CD4-positive, alpha-beta memory T cell (primary cell): ENCODE results near the gene FOXK2. TPM values are rescaled to one million over a fixed set of nuclear protein-coding genes. Genes with fewer than 3 reads are reported as not detected.
A peak's percentile ranks its signal among the peaks of the same experiment; 100 is the strongest.

Source experiments
- CTCF ChIA-PET: fragments of 350-600 bp; sonication (Branson Sonifier 250); formaldehyde crosslinking; loops from one replicate; lab custom pipeline; 2021; ENCODE audit warnings: inconsistent platforms; ENCODE audit not compliant: partially characterized antibody; lab: Charles Lee
- POLR2A ChIA-PET: fragments of 350-600 bp; sonication (Branson Sonifier 250); formaldehyde crosslinking; loops from one replicate; lab custom pipeline; 2021; ENCODE audit not compliant: partially characterized antibody; lab: Charles Lee
- DNase-seq, 5 donors: peaks; one replicate each; pipeline versions ENCODE4 v3.0.0 to v3.0.0-alpha.2; 2020 to 2022; ENCODE audit warnings: mixed read lengths in 1 of 5
- H3K27ac ChIP-seq: one replicate; pipeline ENCODE4 v1.7.0; 2013; ENCODE audit warnings: low read depth, low read length
- H3K27me3 ChIP-seq: 2 replicates; pipeline ENCODE4 v1.7.0; 2013; ENCODE audit warnings: mild to moderate bottlenecking, low read length, moderate library complexity; ENCODE audit not compliant: insufficient read depth
- H3K36me3 ChIP-seq: 2 replicates; pipeline ENCODE4 v1.7.0; 2013; ENCODE audit warnings: mild to moderate bottlenecking, low read length, moderate library complexity; ENCODE audit not compliant: insufficient read depth
- H3K4me1 ChIP-seq: 2 replicates; pipeline ENCODE4 v1.7.0; 2013; ENCODE audit warnings: mild to moderate bottlenecking, low read length, moderate library complexity; ENCODE audit not compliant: insufficient read depth
- H3K4me3 ChIP-seq, 2 donors: one replicate each; pipeline ENCODE4 v1.7.0; 2013; ENCODE audit warnings: low read length in 2 of 2, mild to moderate bottlenecking in 1 of 2
- H3K9me3 ChIP-seq, 2 donors: one replicate each; pipeline ENCODE4 v1.7.0; 2013; ENCODE audit warnings: low read length in 2 of 2, control low read depth in 1 of 2; ENCODE audit not compliant: control insufficient read depth in 1 of 2
- H3K27ac Mint-ChIP-seq, 7 donors: one replicate each; pipeline ENCODE4 v1.8.0; 2020 to 2021; ENCODE audit warnings: mixed read lengths in 7 of 7, mild to moderate bottlenecking in 6 of 7, inconsistent platforms in 3 of 7, moderate library complexity in 3 of 7
- H3K27me3 Mint-ChIP-seq, 2 donors: one replicate each; pipeline ENCODE4 v1.8.0; 2020 to 2021; ENCODE audit warnings: mixed read lengths in 2 of 2
- H3K36me3 Mint-ChIP-seq, 2 donors: one replicate each; pipeline ENCODE4 v1.8.0; 2020 to 2021; ENCODE audit warnings: mixed read lengths in 2 of 2, inconsistent platforms in 1 of 2, mild to moderate bottlenecking in 1 of 2
- H3K4me1 Mint-ChIP-seq, 4 donors: one replicate each; pipeline ENCODE4 v1.8.0; 2020 to 2021; ENCODE audit warnings: mixed read lengths in 4 of 4, mild to moderate bottlenecking in 1 of 4
- H3K4me3 Mint-ChIP-seq, 8 donors: one replicate each; pipeline ENCODE4 v1.8.0; 2020 to 2021; ENCODE audit warnings: mixed read lengths in 8 of 8, mild to moderate bottlenecking in 7 of 8, moderate library complexity in 6 of 8, inconsistent platforms in 3 of 8
- H3K9me3 Mint-ChIP-seq, 8 donors: one replicate each; pipeline ENCODE4 v1.8.0; 2020 to 2021; ENCODE audit warnings: mixed read lengths in 8 of 8, mild to moderate bottlenecking in 5 of 8, inconsistent platforms in 3 of 8, moderate library complexity in 1 of 8
- intact Hi-C: fragments of 100-400 bp; cut with micrococcal nuclease; formaldehyde crosslinking; loops from one replicate; pipeline ENCODE4 v1.15.1; 2023
- polyA plus RNA-seq, 2 donors: library from polyadenylated mRNA; unstranded; fragments of 300-500 nt; fragmentation: Illumina TruSeq; gene quantifications; one replicate each; pipeline ENCODE4 v1.2.3, GENCODE V29; 2021
- total RNA-seq, 2 experiments: library from RNA; stranded (reverse); gene quantifications; one replicate each; pipeline ENCODE4 v1.2.3, GENCODE V29; 2021

The FOXK2 gene
- total and polyA plus RNA-seq, 4 experiments from 2014 or later: 1.3 to 57.5 (median 29.1) TPM

- no peaks in the 10 kb centered on the region for H3K9me3 ChIP-seq
- no peaks in the 10 kb centered on the region for H3K27me3 ChIP-seq
- POLR2A ChIA-PET: no interaction called here
- H3K4me1 Mint-ChIP-seq: peaks cover 0 to 4% (median 2%) of the 10 kb centered on the region in 4 donors
- no peak overlapping the region for H3K27ac ChIP-seq
- intact Hi-C loops: no loop called here
- H3K36me3 Mint-ChIP-seq: peaks cover 23 to 69% of the 10 kb centered on the region in 2 donors
- peak overlapping the region in 2 of 7 donors; percentile 31 to 65 for H3K27ac Mint-ChIP-seq
- H3K4me3 ChIP-seq: no peak overlapping the region
- DNase-seq: no peak
- CTCF ChIA-PET: no interaction called here
- H3K27me3 Mint-ChIP-seq: no peaks in the 10 kb centered on the region
- peaks cover 65% of the 10 kb centered on the region for H3K36me3 ChIP-seq
- peak overlapping the region in 1 of 8 donors; percentile 2 for H3K4me3 Mint-ChIP-seq
- no peaks in the 10 kb centered on the region for H3K9me3 Mint-ChIP-seq
- H3K4me1 ChIP-seq: no peaks in the 10 kb centered on the region
Measured at GRCh38 chr17:82623707-82624106, 104.2 kb downstream of the FOXK2 start.

GRCh38 chr17:82627405-82627804 lies 107.9 kb downstream of the FOXK2 start:
- CTCF ChIA-PET: no interaction called here
- Histone ChIP-seq H3K27me3 (no peaks in the 10 kb centered on the region), H3K27ac (no peak overlapping the region), H3K36me3 (peaks cover 41% of the 10 kb centered on the region), H3K9me3 (no peaks in the 10 kb centered on the region), H3K4me1 (no peaks in the 10 kb centered on the region), H3K4me3 (no peak overlapping the region)
- no peaks in the 10 kb centered on the region for H3K27me3 Mint-ChIP-seq
- POLR2A ChIA-PET: no interaction called here
- H3K4me3 Mint-ChIP-seq: no peak overlapping the region
- peaks cover 2 to 6% (median 5%) of the 10 kb centered on the region in 4 donors for H3K4me1 Mint-ChIP-seq
- DNase-seq: no peak
- intact Hi-C loops: no loop called here
- no peak overlapping the region for H3K27ac Mint-ChIP-seq
- no peaks in the 10 kb centered on the region for H3K9me3 Mint-ChIP-seq
- H3K36me3 Mint-ChIP-seq: peaks cover 25 to 57% of the 10 kb centered on the region in 2 donors

GRCh38 chr17:82629748-82630147 lies 110.2 kb downstream of the FOXK2 start:
- H3K4me3 ChIP-seq: no peak overlapping the region
- H3K9me3 ChIP-seq: no peaks in the 10 kb centered on the region
- no peaks in the 10 kb centered on the region for H3K27me3 ChIP-seq
- Mint-ChIP-seq H3K4me3 (peak overlapping the region in 1 of 8 donors; percentile 69), H3K9me3 (no peaks in the 10 kb centered on the region), H3K27me3 (no peaks in the 10 kb centered on the region), H3K27ac (no peak overlapping the region), H3K36me3 (peaks cover 24 to 60% of the 10 kb centered on the region in 2 donors), H3K4me1 (peaks cover 5 to 10% (median 10%) of the 10 kb centered on the region in 4 donors)
- intact Hi-C loops: no loop called here
- ChIA-PET CTCF (no interaction called here), POLR2A (no interaction called here)
- DNase-seq: no peak
- no peak overlapping the region for H3K27ac ChIP-seq
- H3K36me3 ChIP-seq: peaks cover 45% of the 10 kb centered on the region
- no peaks in the 10 kb centered on the region for H3K4me1 ChIP-seq

GRCh38 chr17:82630212-82630611 lies 110.7 kb downstream of the FOXK2 start:
- DNase-seq: no peak
- intact Hi-C loops: no loop called here
- Mint-ChIP-seq H3K36me3 (peaks cover 24 to 58% of the 10 kb centered on the region in 2 donors), H3K4me1 (peaks cover 6 to 15% (median 11%) of the 10 kb centered on the region in 4 donors), H3K27me3 (no peaks in the 10 kb centered on the region), H3K9me3 (no peaks in the 10 kb centered on the region), H3K4me3 (peak overlapping the region in 1 of 8 donors; percentile 69), H3K27ac (peak overlapping the region in 3 of 7 donors; percentile 7 to 61 (median 43))
- no peak overlapping the region for H3K4me3 ChIP-seq
- H3K9me3 ChIP-seq: no peaks in the 10 kb centered on the region
- POLR2A ChIA-PET: no interaction called here
- H3K36me3 ChIP-seq: peaks cover 42% of the 10 kb centered on the region
- CTCF ChIA-PET: no interaction called here
- no peaks in the 10 kb centered on the region for H3K27me3 ChIP-seq
- H3K4me1 ChIP-seq: no peaks in the 10 kb centered on the region
- no peak overlapping the region for H3K27ac ChIP-seq

- intact Hi-C loops: no loop called here
- Histone ChIP-seq H3K27ac (no peak overlapping the region), H3K4me3 (no peak overlapping the region), H3K36me3 (peaks cover 36% of the 10 kb centered on the region), H3K9me3 (no peaks in the 10 kb centered on the region), H3K4me1 (no peaks in the 10 kb centered on the region), H3K27me3 (no peaks in the 10 kb centered on the region)
- Mint-ChIP-seq H3K4me1 (peaks cover 7 to 19% (median 13%) of the 10 kb centered on the region in 4 donors), H3K27ac (no peak overlapping the region), H3K4me3 (no peak overlapping the region), H3K27me3 (no peaks in the 10 kb centered on the region), H3K9me3 (no peaks in the 10 kb centered on the region), H3K36me3 (peaks cover 28 to 58% of the 10 kb centered on the region in 2 donors)
- POLR2A ChIA-PET: no interaction called here
- DNase-seq: no peak
- CTCF ChIA-PET: no interaction called here
Measured at GRCh38 chr17:82631544-82631943, 112.0 kb downstream of the FOXK2 start.

GRCh38 chr17:82632451-82632850 lies 112.9 kb downstream of the FOXK2 start:
- Mint-ChIP-seq H3K27ac (peak overlapping the region in 2 of 7 donors; percentile 6 to 60), H3K4me3 (no peak overlapping the region), H3K27me3 (no peaks in the 10 kb centered on the region), H3K9me3 (peaks cover 0 to 6% (median 0%) of the 10 kb centered on the region in 8 donors), H3K4me1 (peaks cover 9 to 27% (median 20%) of the 10 kb centered on the region in 4 donors), H3K36me3 (peaks cover 35 to 58% of the 10 kb centered on the region in 2 donors)
- no peak for DNase-seq
- Histone ChIP-seq H3K9me3 (no peaks in the 10 kb centered on the region), H3K4me1 (no peaks in the 10 kb centered on the region), H3K27me3 (no peaks in the 10 kb centered on the region), H3K4me3 (no peak overlapping the region), H3K36me3 (peaks cover 32% of the 10 kb centered on the region), H3K27ac (no peak overlapping the region)
- ChIA-PET POLR2A (no interaction called here), CTCF (no interaction called here)
- intact Hi-C loops: no loop called here

GRCh38 chr17:82633343-82633742 lies 113.8 kb downstream of the FOXK2 start:
- peaks cover 37 to 54% of the 10 kb centered on the region in 2 donors for H3K36me3 Mint-ChIP-seq

More at GRCh38 chr17:82633343-82633742, 113.8 kb downstream of the FOXK2 start:
- peaks cover 0 to 7% (median 0%) of the 10 kb centered on the region in 8 donors for H3K9me3 Mint-ChIP-seq
- Histone ChIP-seq H3K4me3 (no peak overlapping the region), H3K9me3 (no peaks in the 10 kb centered on the region), H3K36me3 (peaks cover 25% of the 10 kb centered on the region), H3K27ac (no peak overlapping the region), H3K4me1 (no peaks in the 10 kb centered on the region), H3K27me3 (no peaks in the 10 kb centered on the region)
- H3K4me3 Mint-ChIP-seq: no peak overlapping the region
- no peaks in the 10 kb centered on the region for H3K27me3 Mint-ChIP-seq
- H3K4me1 Mint-ChIP-seq: peaks cover 9 to 30% (median 20%) of the 10 kb centered on the region in 4 donors
- ChIA-PET POLR2A (no interaction called here), CTCF (interaction anchor here (0.6 to 0.8 kb wide), 2 partner anchors 14 to 210 kb away, joined by 3 to 4 read pairs; no protein-coding TSS in a partner anchor)
- intact Hi-C loops: no loop called here
- H3K27ac Mint-ChIP-seq: peak overlapping the region in 2 of 7 donors; percentile 4 to 32
- no peak for DNase-seq
